NCI-H2196 (cell line): ENCODE measurements around the gene SPTBN5.
"Not testable (repeated sequence)": the region's sequence is repeated elsewhere in the genome, so short reads cannot be mapped to it uniquely, and the experiment has no call there.

Experiments used
- DNase-seq: peaks from one replicate; lab custom pipeline; 2025; ENCODE audit not compliant: unreplicated experiment; lab: John Stamatoyannopoulos, UW

Gene SPTBN5

DNA sequence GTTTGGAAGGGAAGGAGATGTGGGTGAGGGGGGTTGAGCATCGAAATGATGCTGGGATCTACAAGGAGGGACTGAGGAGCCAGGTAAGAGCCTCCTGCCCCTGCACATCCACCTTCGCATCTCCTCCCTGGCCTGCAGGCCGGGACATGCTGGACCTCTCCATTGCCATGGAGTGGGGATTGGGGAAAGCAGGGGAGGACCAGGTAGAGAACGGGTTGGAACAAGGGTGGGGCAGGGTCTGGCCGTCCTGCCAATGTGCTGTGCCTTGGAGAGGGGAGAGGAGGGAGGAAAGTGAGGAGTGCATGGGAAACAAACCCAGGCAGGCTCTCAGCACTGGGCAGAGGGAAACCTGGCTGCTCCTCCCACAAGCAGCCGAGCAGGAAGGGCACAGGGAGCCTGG lies 44.6 kb downstream of the SPTBN5 start:
- no peak for DNase-seq

DNA sequence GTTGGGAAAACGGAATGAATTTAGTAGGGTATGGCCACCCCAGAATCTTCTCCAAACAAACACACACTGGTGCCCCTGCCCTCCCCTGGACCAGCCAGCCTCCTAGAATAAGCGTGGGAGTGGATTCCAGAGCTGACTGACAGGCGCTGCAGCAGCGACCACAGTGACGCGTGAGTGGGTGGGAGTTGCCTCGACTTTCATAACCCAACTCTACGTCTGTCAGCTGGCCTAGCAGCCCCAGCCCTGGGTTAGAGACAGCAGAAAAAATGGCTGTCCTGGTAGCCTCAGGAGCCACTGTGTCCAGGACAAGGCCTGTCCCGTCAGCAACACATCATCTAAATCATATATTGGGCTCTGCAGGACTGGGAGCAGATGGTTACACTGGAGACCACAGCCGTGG lies 45.2 kb downstream of the SPTBN5 start:
- no peak for DNase-seq

DNA sequence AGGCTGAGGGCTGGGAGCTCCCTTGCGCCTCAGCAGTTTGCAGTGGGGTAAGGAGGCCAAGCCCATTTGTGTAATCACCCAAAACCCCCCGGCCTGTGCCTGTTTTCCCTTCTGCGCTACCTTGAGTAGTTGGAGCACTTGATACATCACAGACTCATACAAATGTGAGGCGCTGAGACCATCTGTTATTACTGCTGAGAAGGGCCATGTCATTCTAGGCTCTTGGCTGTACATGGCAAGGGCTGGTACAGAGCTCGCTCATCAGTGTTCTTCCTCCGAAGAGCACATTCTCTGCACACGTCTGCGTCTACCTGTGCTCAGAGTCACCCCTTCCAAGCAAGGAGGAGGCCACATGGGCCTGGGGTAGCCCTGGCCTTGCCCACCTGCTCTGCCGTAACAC lies 45.9 kb downstream of the SPTBN5 start:
- DNase-seq = no peak

DNA sequence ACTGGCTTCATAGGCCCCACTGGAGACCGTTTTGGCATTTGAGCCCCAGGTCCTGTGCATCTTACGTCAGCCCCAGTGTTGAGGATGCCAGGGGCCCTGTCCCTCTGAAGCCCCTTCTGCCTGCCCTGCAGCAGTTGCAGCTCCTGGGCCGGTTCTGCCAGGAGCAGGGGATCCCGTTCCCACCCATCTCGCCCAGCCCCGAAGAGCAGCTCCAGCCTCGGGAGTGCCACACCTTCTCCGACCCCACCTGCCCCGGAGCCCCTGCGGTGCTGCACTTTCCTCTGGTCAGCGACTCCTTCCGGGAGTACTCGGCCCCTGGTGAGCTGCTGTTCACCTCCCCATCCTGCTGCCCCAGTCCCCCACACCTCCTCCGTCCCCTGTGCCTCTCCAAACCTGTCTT lies 46.6 kb downstream of the SPTBN5 start:
- DNase-seq = no peak

DNA sequence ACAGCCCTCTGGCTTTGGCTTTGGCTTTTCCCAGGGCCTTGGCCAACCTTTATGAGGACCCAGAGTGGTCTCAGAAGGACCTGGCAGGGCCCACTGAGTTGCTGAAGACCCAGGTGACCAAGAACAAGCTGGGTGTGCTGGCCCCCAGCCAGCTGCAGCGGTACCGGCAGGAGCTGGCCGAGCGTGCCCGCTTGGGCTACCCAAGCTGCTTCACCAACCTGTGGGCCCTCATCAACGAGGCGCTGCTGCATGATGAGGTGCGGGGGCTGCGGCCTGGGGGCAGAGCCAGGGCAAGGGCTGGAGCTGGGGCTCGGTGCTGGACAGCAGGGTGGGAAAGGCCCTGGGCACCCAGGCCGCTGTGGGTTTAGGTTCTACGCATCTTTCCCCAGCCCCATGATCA lies 49.0 kb downstream of the SPTBN5 start:
- DNase-seq = no peak

DNA sequence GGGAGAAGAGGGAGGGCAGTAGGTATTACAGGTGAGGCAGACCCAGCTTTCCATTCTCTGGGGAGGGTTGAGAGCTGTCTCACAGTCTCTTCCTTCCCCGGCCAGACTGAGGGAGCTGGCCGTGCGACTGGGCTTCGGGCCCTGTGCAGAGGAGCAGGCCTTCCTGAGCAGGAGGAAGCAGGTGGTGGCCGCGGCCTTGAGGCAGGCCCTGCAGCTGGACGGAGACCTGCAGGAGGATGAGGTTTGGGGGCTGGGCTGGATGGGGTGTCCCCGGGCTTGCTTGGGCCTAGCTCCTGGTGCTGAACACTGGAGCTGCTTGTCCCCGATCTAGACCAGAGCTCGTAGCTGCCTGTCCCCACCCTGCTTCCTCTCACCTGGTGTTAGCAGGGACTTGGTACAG lies 50.3 kb downstream of the SPTBN5 start:
- no peak for DNase-seq

DNA sequence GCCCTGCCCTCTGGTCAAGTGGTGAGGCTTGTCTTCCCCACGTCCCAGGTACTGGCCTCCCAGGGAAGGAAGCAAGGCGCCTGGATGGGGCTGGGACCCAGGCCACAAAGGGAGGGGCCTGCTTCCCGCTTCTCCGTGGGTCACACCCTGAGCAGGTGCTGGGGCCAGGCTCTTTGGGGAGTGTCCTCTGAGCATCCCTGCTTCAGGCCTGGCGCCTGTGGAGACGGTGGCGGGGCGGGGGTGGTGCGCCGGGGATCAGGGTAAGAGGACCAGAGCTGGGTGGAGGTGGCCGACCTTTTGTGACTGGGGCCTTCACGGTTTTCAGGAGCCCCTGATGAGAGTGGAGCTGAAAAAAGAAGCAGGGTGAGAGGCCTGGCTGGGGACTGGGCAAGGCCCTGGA lies 51.6 kb downstream of the SPTBN5 start:
- peak; percentile 16 for DNase-seq

DNA sequence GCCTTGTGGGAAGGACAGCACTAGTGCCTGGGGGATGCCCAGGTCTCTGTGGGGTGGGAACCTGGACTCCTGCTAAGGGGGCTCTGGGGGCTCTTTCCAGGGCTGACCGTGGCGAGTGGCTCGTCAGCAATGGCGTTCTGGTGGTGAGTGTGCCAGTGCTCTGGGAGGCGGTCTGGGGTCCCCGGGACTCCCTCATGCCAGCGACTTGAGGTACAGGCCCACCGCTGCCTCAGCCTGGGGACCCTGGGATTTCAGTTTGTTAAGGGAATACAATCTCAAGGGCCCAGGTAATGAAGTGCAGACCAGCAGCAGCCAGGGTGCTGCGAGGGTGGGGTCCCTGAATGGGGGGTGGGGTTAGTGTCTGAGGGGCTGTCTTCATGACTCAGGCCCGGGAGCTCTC lies 52.7 kb downstream of the SPTBN5 start:
- no peak for DNase-seq

DNA sequence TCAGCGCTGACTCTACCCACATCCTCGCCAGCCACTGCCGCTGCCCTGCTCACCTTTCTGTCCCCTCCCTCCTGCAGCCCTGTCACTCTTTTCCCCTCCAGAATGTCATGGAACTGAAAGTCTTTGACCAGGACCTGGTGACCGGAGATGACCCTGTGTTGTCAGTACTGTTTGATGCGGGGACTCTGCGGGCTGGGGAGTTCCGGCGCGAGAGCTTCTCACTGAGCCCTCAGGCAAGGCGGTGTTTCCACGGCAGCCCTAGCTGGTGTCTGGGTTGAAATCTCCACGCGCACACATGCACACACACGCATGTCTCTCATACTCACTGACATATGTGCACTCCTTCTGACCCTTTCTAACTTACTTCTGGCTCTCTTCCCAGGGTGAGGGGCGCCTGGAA lies 53.2 kb downstream of the SPTBN5 start:
- DNase-seq = no peak

DNA sequence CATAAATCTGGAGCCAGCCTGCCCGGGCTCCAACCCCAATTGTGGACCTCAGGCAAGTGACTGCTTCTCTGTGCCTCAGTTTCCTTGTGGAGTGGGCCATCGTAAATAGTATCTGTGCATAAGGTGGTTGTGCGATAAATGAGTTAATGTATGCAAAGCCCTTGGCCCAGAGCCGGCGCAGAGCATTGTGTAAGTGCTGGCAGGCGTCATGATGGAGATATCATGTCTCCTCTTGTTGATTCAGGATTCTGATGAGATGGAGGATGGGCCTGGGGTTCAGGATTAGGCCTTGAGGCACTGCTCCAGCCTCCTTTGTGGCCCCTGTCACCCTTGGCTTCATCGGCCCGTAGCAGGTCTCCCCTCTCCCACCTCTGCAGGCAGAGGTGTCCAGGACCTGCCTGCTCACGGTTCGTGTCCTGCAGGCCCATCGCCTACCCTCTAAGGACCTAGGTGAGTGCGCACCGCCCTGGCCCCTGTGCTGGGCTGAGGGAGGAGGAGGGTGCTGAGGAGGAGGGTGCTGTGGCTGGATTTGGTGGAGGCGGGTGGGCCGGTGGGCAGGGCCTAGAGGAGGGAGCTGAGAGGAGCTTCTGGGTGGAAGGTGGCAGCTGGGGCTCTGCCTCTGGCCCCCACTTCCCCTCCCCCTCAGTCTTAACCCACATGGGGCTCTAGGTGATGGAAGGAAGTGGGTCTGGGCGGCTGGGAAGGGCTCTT lies 53.9 kb downstream of the SPTBN5 start:
- DNase-seq = no peak

DNA sequence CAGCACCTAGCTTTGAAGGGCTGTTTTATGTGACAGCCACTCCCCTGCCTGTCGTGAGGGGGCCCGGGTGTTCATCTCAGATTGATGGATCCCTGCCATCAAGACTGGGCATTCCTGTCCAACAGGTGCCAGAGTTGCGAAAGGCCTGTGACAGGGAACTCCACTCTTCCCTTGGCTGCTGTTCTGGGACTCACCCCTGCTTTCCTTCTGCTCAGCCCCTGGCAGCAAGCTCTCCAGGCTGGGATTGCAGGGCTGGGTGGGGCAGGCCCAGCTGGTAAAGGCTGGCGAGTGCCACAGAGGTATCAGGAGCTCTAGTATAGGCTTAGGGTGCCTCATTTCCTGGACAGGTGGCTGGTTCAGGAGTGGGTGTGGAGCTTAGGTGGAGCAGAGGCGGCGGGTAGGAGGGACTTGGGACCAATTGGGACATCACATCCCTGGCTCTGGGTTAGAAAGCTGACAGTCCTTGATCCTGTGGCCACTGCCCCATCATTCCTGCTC lies 55.4 kb downstream of the SPTBN5 start, which contains the start of gene PLA2G4B:
TSS of gene PLA2G4B (plus strand) at position 448 of the 498 bp plus-strand sequence. CDS start 67 bp downstream, outside the sequence.
- peak; percentile 67 for DNase-seq

DNA sequence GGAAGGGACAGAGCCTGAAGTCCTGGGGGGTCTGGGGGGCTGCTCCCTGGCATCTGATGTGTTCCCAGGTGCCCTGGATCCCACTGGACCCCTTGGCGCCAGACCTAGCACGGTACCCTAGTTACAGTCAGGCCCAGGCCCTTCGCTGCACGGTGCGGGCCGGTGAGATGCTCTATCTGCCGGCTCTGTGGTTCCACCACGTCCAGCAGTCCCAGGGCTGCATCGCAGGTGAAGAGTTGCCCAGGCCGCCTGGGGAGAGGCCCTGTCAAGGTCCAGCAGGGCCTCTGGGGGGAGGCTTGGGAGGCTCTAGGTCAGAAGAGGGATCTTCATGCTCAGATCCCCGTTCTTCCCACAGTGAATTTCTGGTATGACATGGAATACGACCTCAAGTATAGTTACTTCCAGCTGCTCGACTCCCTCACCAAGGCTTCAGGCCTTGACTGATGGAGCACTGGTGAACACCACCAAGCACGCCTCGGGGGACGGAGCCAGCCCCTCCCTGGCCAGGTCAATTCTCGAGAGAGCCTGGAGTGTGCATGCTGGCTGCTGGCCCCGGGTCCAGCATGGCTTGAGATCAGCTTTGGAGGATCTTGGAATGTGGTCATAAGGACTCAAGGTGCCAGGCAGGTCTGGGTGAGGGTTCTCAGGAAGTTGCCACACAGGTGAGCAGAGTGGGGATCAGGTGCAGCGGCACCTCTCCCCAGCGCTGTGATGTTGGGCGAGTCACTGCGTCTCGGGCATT lies 57.0 kb downstream of the SPTBN5 start:
- no peak for DNase-seq

DNA sequence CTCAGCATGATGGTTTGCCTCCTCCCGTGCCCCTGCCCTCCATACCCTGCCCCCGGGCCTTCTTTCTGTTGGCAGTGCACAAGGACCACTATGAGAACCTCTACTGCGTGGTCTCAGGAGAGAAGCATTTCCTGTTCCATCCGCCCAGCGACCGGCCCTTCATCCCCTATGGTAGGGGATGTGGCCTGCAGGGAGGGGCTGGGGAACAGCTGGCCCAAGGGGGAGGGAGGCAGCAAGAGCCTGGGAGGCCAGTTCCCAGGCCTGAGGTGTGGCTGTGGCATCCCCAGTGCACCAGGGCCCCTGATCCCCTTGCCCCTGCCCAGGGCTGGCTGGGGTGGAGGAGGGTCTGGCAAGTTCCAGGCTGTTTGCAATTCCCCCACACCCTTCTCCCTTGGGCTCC lies 57.8 kb downstream of the SPTBN5 start:
- no peak for DNase-seq

DNA sequence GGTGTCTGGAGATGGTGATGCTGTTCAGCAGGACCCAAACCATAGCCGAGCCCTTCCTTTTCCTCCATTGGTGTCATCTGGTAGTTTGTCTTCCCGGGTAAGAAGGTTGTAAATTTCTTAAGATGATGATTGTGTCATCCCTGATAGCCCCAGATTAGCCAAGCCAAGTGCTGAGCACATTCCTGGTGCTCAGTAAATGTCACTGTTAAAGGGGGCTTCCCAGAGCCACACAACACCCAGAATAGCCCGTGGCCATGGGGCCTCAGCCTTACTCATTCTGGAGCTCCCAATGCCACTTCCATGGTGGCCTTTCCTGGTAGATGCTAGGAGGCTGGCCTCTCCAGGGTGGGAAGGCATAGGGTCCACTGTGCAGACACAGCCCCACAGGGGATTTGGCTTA lies 59.8 kb downstream of the SPTBN5 start:
- DNase-seq = no peak

DNA sequence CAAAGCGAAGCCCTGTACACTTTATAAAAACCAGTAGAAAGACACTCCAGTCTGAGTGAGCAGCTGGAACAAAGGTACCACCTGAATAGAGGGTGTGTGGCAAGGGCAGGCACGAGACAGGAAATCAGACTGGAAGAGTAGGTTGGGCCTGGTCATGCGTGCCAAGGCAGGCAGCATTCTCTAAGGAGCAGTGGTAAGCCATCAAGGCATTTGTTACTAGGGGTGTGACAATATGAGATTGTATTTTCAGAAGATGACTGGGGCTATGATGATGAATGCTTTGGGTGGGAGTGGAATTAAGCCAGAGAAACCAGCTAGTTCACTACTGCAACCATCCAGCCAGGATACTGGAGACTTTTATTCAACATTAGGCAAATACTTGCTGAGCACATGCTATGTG lies 61.0 kb downstream of the SPTBN5 start:
- DNase-seq = peak; percentile 24

DNA sequence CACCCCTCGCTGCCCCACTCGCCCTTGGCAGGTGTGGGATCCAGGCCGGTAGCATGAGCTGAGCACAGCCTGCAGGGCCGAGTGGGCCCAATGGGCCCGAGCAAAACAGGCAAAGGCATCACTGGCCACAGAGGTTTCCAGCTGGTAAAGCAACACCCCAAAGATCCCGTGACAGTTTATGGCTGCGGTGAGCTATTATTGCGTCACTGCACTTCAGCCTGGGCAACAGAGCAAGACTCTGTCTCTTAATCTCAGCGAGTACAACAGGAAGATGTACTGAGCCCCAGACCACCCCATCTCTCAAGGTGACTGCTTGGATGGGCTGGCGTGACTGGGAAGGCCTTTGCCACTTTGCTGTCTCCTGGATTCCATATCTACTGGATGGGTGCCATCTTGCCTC lies 61.6 kb downstream of the SPTBN5 start:
- no peak for DNase-seq

DNA sequence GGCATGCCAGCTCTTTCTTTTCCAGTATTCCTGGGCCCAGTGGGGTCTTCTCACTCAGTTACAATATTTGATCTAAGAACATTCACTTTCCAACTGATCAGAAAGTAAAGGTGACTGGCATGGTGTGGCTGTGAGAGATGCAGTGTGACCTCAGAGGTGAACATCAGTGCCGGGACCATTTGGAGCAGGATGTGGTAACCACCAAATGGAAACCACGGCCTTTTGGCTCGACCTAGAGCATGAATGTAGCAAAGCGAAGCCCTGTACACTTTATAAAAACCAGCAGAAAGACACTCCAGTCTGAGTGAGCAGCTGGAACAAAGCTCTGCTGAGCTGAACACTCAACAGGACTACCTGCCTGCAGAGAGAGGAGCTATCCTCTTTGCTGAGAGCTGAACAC lies 62.6 kb downstream of the SPTBN5 start:
- DNase-seq = not testable (repeated sequence)

DNA sequence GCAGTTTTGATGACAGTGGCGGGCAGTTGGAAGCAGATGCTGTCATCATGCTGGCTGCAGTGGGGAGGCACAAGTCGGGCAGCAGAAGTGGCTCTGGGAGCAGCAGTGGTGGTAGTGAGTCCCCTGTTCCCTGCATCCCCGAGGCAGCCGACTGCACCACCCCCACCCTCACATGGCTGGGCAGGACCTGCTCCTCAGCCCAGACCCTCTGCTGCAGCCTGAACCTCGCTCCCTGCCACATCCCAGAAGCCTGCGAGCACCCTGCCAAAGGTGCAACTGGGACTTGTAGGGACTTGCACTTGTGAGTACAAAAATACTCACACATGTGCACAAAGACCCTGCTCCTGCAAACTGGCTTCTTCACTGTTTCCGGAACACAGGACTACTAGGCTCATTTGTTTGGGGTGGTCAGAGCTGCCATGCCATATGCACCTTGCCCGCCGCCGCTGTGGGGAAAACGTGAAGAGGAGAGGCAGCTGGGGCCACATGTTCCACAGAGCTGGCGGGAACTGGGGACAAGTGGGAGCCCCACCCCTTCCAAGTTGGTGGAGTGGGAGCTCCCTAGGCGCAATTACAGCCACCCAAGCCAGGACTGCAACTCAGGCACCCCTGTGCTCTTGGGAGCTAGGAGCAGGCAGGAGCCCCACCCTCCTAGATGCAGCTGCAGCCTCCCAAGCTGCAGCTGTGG lies 63.8 kb downstream of the SPTBN5 start:
- no peak for DNase-seq

DNA sequence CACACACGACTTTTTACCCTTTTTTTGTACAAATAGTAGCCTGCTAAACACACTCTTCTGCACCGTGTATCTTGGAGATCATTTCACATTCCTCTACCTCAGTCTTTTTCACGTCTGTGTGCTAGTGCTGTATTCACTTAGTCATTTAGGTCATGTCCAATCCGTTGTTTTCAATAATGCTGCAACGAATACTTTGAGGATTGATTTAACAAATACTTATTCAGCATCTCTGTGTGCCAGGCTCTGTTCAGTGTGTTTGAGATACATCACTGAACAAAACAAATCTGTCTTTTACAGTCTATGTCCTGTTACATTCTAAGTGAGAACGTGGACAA lies 65.1 kb downstream of the SPTBN5 start:
- DNase-seq = no peak

DNA sequence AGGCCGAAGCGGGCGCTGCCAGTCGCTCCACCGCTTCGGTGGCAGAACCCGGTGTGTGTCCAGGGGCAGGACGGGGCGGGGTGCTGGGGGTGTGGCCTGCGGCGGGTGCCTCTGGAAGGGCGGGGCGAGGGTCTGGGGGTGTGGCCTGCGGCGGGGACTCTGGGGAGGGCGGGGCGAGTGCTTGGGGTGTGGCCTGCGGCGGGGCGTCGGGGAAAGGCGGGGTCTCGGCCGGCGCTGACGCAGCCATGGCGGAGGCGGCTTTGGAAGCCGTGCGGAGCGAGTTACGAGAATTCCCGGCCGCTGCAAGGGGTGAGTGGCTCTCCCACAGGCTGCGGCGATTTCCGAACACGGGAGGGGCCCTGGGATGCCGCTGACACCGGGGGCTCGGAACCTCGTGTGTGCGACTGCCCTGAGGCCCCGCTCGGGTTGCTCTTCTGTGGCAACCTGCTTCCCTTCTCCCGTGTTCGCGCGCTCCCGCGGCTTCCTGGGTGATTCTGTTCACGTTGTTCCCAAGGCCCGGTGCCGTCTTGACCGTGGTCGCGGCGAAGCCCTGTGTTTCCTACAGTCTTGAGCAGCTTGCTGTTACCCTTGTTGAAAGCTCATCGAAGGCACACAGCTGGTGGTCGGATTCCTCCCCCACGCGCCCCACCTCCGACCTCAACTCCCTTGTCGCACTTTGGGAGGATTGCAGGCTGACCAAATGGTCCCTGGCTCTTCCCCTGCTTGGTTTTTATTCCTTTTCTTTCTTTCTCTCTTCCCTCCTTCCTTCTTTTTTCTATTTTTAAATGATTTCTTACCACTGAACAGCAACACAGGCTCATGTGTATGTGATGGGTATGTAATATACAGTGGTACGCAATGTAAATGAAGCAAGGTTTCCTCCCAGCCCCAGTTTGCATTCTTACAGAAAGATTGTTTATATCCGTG lies 65.7 kb downstream of the SPTBN5 start, which contains the start of gene JMJD7:
TSS of gene JMJD7 (plus strand) at position 213 of the 927 bp plus-strand sequence. CDS start at position 246, 33 bp downstream.
- peak; percentile 71 for DNase-seq
